Measurements from ENCODE around the gene THSD4.

GRCh38 chr15:71219101-71219500 is 103.8 kb downstream of the THSD4 start:
- TF ChIP-seq POLR2A (IDR thresholded peaks at IDR 0.05; ENCODE audit: low read depth, low read length) (no peak), CTCF (conservative IDR thresholded peaks at IDR 0.05; ENCODE audit: low read depth, low read length) (no peak)

All from IMR-90 (cell line).